Lower leg skin (tissue), 3 donors: ENCODE measurements around the gene LTV1.

ENCODE experiments used
- POLR2A ChIP-seq, 2 donors: fragments of 450-650 bp; IDR thresholded peaks; one replicate each; pipeline ENCODE4 v1.6.1; 2016 to 2017; ENCODE audit warnings: antibody characterized with exemption in 2 of 2, mild to moderate bottlenecking in 1 of 2, moderate library complexity in 1 of 2
- TF ChIP-seq, protein P1 (sequence below), 3 donors: fragments of 450-650 bp; IDR thresholded peaks; one replicate each; pipeline ENCODE4 v1.5.1; 2016; ENCODE audit warnings: antibody characterized with exemption in 3 of 3, mild to moderate bottlenecking in 3 of 3, moderate library complexity in 2 of 3

DNA sequence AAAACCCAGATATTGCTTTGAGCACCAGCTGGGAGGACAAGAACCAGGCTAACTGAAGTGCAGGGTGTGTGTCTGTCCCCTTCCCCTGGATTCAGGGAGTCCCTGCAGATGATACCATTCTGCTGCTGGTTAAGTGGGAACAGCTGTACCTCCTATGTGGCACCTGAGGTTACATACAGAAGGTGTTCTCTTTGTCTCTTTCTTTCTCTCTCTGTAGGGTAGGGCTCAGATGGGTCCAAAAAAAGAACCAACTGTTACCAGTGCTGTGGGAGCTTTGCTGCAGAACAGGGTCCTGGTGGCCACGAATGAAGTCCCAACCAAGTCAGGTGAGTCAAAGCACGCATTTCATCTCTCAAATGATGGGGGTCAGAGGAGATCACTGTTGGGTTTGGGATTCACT lies 59.7 kb downstream of the LTV1 start:
- TF ChIP-seq POLR2A (IDR thresholded peaks at IDR 0.05): no peak
- TF ChIP-seq, protein P1, sequence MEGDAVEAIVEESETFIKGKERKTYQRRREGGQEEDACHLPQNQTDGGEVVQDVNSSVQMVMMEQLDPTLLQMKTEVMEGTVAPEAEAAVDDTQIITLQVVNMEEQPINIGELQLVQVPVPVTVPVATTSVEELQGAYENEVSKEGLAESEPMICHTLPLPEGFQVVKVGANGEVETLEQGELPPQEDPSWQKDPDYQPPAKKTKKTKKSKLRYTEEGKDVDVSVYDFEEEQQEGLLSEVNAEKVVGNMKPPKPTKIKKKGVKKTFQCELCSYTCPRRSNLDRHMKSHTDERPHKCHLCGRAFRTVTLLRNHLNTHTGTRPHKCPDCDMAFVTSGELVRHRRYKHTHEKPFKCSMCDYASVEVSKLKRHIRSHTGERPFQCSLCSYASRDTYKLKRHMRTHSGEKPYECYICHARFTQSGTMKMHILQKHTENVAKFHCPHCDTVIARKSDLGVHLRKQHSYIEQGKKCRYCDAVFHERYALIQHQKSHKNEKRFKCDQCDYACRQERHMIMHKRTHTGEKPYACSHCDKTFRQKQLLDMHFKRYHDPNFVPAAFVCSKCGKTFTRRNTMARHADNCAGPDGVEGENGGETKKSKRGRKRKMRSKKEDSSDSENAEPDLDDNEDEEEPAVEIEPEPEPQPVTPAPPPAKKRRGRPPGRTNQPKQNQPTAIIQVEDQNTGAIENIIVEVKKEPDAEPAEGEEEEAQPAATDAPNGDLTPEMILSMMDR (IDR thresholded peaks at IDR 0.05): no peak
